Neural cell (in vitro differentiated cells): ENCODE data around the gene TUBA4B.

Experiments
- CTCF ChIP-seq: fragments of 450-650 bp; IDR thresholded peaks from 2 replicates; pipeline ENCODE4 v1.5.1; 2014; ENCODE audit warnings: antibody characterized with exemption, mild to moderate bottlenecking, moderate library complexity; ENCODE audit not compliant: poor library complexity, severe bottlenecking
- POLR2AphosphoS5 ChIP-seq: IDR thresholded peaks from 2 replicates; pipeline ENCODE4 v1.6.1; 2012
- REST ChIP-seq: IDR thresholded peaks from 2 replicates; pipeline ENCODE4 v1.6.1; 2012; ENCODE audit warnings: borderline replicate concordance

GRCh38 chr2:219280651-219281050 lies 27.6 kb downstream of the TUBA4B start:
- no peak for TF ChIP-seq POLR2AphosphoS5
- TF ChIP-seq CTCF = no peak
- TF ChIP-seq REST = no peak
